PC-9 (cell line): ENCODE results near the gene GPR183. TPM values are rescaled to one million over a fixed set of nuclear protein-coding genes. Genes with fewer than 3 reads are reported as not detected.

ENCODE experiments used
- BruUV-seq: library from RNA; stranded (reverse); fragments of 400-500 nt; replicated peaks from 2 replicates; lab custom pipeline; 2021; lab: Mats Ljungman, UMichigan
- CTCF ChIA-PET: fragments of 300-600 bp; sonication (Branson Sonifier 250); formaldehyde crosslinking; loops from one replicate; lab custom pipeline; 2022; ENCODE audit warnings: antibody characterized with exemption; lab: Charles Lee
- POLR2A ChIA-PET: fragments of 300-600 bp; sonication (Branson Sonifier 250); formaldehyde crosslinking; loops from one replicate; lab custom pipeline; 2022; ENCODE audit warnings: antibody characterized with exemption; ENCODE audit not compliant: unreplicated experiment; lab: Charles Lee
- DNase-seq, 2 experiments: peaks; one replicate each; pipeline versions ENCODE4 v3.0.0 to v3.0.0-alpha.2; 2015 to 2022; ENCODE audit warnings: mixed read lengths in 1 of 2
- H2AFZ ChIP-seq: fragments of 200-600 bp; sonication (generic); 2 replicates; pipeline ENCODE4 v1.8.1; 2017; ENCODE audit warnings: antibody characterized with exemption
- H3F3A ChIP-seq: fragments of 200-600 bp; sonication (generic); 2 replicates; pipeline ENCODE4 v1.8.1; 2017; ENCODE audit warnings: antibody characterized with exemption, mild to moderate bottlenecking, low read depth; ENCODE audit not compliant: insufficient read depth
- H3K27ac ChIP-seq: fragments of 200-600 bp; sonication (generic); 2 replicates; pipeline ENCODE4 v1.6.1; 2016; ENCODE audit warnings: mixed run types
- H3K27me3 ChIP-seq: fragments of 200-600 bp; sonication (generic); 2 replicates; pipeline ENCODE4 v1.6.1; 2016; ENCODE audit warnings: low read depth, mixed run types; ENCODE audit not compliant: insufficient read depth
- H3K36me3 ChIP-seq: fragments of 200-600 bp; sonication (generic); 2 replicates; pipeline ENCODE4 v1.6.1; 2016; ENCODE audit warnings: low read depth, mixed run types
- H3K4me1 ChIP-seq: fragments of 200-600 bp; sonication (generic); replicated peaks from 2 replicates; pipeline ENCODE4 v1.6.1; 2016; ENCODE audit warnings: mixed run types; ENCODE audit not compliant: insufficient read depth
- H3K4me2 ChIP-seq: fragments of 200-600 bp; sonication (generic); 2 replicates; pipeline ENCODE4 v1.6.1; 2017; ENCODE audit warnings: mixed run types
- H3K4me3 ChIP-seq: fragments of 200-600 bp; sonication (generic); 2 replicates; pipeline ENCODE4 v1.6.1; 2016; ENCODE audit warnings: mixed run types
- H3K79me2 ChIP-seq: fragments of 200-600 bp; sonication (generic); 2 replicates; pipeline ENCODE4 v1.6.1; 2017; ENCODE audit warnings: low read depth, mixed run types
- H3K9me2 ChIP-seq: fragments of 200-600 bp; sonication (generic); 2 replicates; pipeline ENCODE4 v1.8.1; 2017; ENCODE audit warnings: mild to moderate bottlenecking; ENCODE audit not compliant: insufficient read depth
- H3K9me3 ChIP-seq: fragments of 200-600 bp; sonication (generic); 2 replicates; pipeline ENCODE4 v1.8.1; 2016; ENCODE audit warnings: low read depth; ENCODE audit not compliant: insufficient read depth
- H4K20me1 ChIP-seq: fragments of 200-600 bp; sonication (generic); 2 replicates; pipeline ENCODE4 v1.8.1; 2017; ENCODE audit not compliant: insufficient read depth
- CTCF ChIP-seq: fragments of 200-600 bp; sonication (generic); conservative IDR thresholded peaks from 2 replicates; pipeline ENCODE4 v1.6.1; 2017; ENCODE audit warnings: mixed run types, antibody characterized with exemption, mild to moderate bottlenecking, moderate library complexity
- EZH2 ChIP-seq: fragments of 200-600 bp; sonication (generic); IDR thresholded peaks from 2 replicates; pipeline ENCODE4 v1.8.0; 2017; ENCODE audit warnings: antibody characterized with exemption, low read depth
- intact Hi-C: fragments of 100-400 bp; cut with micrococcal nuclease; formaldehyde crosslinking; loops from one replicate; pipeline ENCODE4 v1.10.0; 2022; ENCODE audit not compliant: unreplicated experiment
- total RNA-seq: library from RNA; stranded (reverse); gene quantifications from 2 replicates; pipeline ENCODE4 v1.2.3, GENCODE V29; 2021

Gene GPR183
- total RNA-seq, 1 experiment from 2014 or later: not detected

- Histone ChIP-seq H3K27me3 (no peaks in the 10 kb centered on the region), H3K4me2 (no peak overlapping the region), H3K9me2 (peaks cover 5% of the 10 kb centered on the region; the same call in 1 of the 2 replicates), H3K27ac (no peak overlapping the region), H2AFZ (no peak overlapping the region), H3K4me3 (no peak overlapping the region), H3K79me2 (peaks cover 4% of the 10 kb centered on the region; the same call in 1 of the 2 replicates), H3K36me3 (peaks cover 11% of the 10 kb centered on the region; the same call in 1 of the 2 replicates), H3K9me3 (no peaks in the 10 kb centered on the region), H3K4me1 (no peaks in the 10 kb centered on the region), H4K20me1 (no peaks in the 10 kb centered on the region), H3F3A (peaks cover 16% of the 10 kb centered on the region; the same call in 1 of the 2 replicates)
- intact Hi-C loops: no loop called here
- TF ChIP-seq EZH2 (no peak), CTCF (no peak)
- ChIA-PET POLR2A (no interaction called here), CTCF (no interaction called here)
- BruUV-seq: no TSS peak
- no peak for DNase-seq
Measured at GRCh38 chr13:99331881-99332293, 24.7 kb upstream of the GPR183 start.

GRCh38 chr13:99330942-99331341 is 23.7 kb upstream of the GPR183 start:
- no peak overlapping the region for H2AFZ ChIP-seq
- no peak for DNase-seq
- H3K27me3 ChIP-seq: no peaks in the 10 kb centered on the region
- H3F3A ChIP-seq: peaks cover 12% of the 10 kb centered on the region; the same call in 1 of the 2 replicates
- H3K9me2 ChIP-seq: peaks cover 5% of the 10 kb centered on the region; the same call in 1 of the 2 replicates
- no peak overlapping the region for H3K4me3 ChIP-seq
- no peaks in the 10 kb centered on the region for H3K4me1 ChIP-seq
- CTCF ChIA-PET: no interaction called here
- intact Hi-C loops: no loop called here
- no peaks in the 10 kb centered on the region for H4K20me1 ChIP-seq
- H3K27ac ChIP-seq: no peak overlapping the region
- H3K36me3 ChIP-seq: peaks cover 13% of the 10 kb centered on the region; the same call in 1 of the 2 replicates
- TF ChIP-seq EZH2: no peak
- no peak for TF ChIP-seq CTCF
- no peaks in the 10 kb centered on the region for H3K9me3 ChIP-seq
- H3K4me2 ChIP-seq: no peak overlapping the region
- POLR2A ChIA-PET: interaction anchor here (0.6 kb wide), 1 partner anchor 705 kb away, joined by 4 read pairs; no protein-coding TSS in a partner anchor
- peaks cover 4% of the 10 kb centered on the region; the same call in 1 of the 2 replicates for H3K79me2 ChIP-seq
- BruUV-seq: no TSS peak

DNA sequence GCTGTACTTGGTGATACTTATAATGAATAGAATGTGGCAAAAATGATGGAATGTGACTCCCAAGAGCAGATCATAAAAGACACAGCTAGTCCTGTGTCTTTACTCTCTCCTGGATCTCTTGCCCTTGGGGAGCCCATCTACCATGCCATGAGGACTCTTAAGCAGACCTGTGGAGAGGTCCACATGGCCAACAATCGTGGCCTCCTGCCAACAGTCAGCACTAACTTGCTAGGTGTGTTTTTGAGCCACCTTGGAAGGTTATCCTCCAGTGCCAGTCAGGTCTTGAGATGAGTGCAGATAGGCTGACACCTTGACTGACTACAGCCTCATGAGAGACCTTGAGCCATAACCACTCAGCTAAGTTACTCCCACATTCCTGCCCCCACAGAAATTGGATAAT is 22.3 kb upstream of the GPR183 start:
- no peak overlapping the region for H3K4me2 ChIP-seq
- H3K4me1 ChIP-seq: no peaks in the 10 kb centered on the region
- H3K9me3 ChIP-seq: no peaks in the 10 kb centered on the region
- H3K36me3 ChIP-seq: peaks cover 15% of the 10 kb centered on the region; the same call in 1 of the 2 replicates
- DNase-seq: no peak
- POLR2A ChIA-PET: no interaction called here
- no peaks in the 10 kb centered on the region for H3K27me3 ChIP-seq
- H2AFZ ChIP-seq: no peak overlapping the region
- peaks cover 4% of the 10 kb centered on the region; the same call in 1 of the 2 replicates for H3K79me2 ChIP-seq
- H3K4me3 ChIP-seq: no peak overlapping the region
- CTCF ChIA-PET: no interaction called here
- H3K9me2 ChIP-seq: peaks cover 5% of the 10 kb centered on the region; the same call in 1 of the 2 replicates
- no peaks in the 10 kb centered on the region for H4K20me1 ChIP-seq
- H3K27ac ChIP-seq: no peak overlapping the region
- no TSS peak for BruUV-seq
- TF ChIP-seq CTCF (no peak), EZH2 (no peak)
- H3F3A ChIP-seq: peaks cover 6% of the 10 kb centered on the region; the same call in 1 of the 2 replicates
- intact Hi-C loops: no loop called here
